ENCODE data around the gene CMSS1.

CMSS1 gene

GRCh38 chr3:100069472-100069871 is 251.8 kb downstream of the CMSS1 start:
- no peak for DNase-seq

GRCh38 chr3:100072326-100073048 is 254.8 kb downstream of the CMSS1 start:
- DNase-seq: no peak

GRCh38 chr3:100073049-100073713 is 255.5 kb downstream of the CMSS1 start:
- no peak for DNase-seq

GRCh38 chr3:100073714-100074307 is 256.1 kb downstream of the CMSS1 start:
- no peak for DNase-seq

GRCh38 chr3:100075196-100075595 is 257.5 kb downstream of the CMSS1 start:
- DNase-seq: no peak

- no peak for DNase-seq
Observed at GRCh38 chr3:100075851-100076730, 258.4 kb downstream of the CMSS1 start.

GRCh38 chr3:100076731-100077529 is 259.3 kb downstream of the CMSS1 start:
- no peak for DNase-seq

GRCh38 chr3:100079328-100079727 is 261.7 kb downstream of the CMSS1 start:
- DNase-seq: no peak

GRCh38 chr3:100080573-100080972 is 262.9 kb downstream of the CMSS1 start:
- no peak for DNase-seq

GRCh38 chr3:100081311-100081710 is 263.6 kb downstream of the CMSS1 start:
- no peak for DNase-seq

GRCh38 chr3:100081986-100082692 is 264.5 kb downstream of the CMSS1 start:
- no peak for DNase-seq

- no peak for DNase-seq
Observed at GRCh38 chr3:100082714-100083113, 265.1 kb downstream of the CMSS1 start.

- no peak for DNase-seq
Observed at GRCh38 chr3:100083209-100083608, 265.5 kb downstream of the CMSS1 start.

GRCh38 chr3:100084100-100084806 is 266.6 kb downstream of the CMSS1 start:
- DNase-seq: no peak

- DNase-seq: no peak
Observed at GRCh38 chr3:100086401-100086800, 268.7 kb downstream of the CMSS1 start.

- DNase-seq: no peak
Observed at GRCh38 chr3:100087198-100087597, 269.5 kb downstream of the CMSS1 start.

GRCh38 chr3:100088735-100089368 is 271.2 kb downstream of the CMSS1 start:
- no peak for DNase-seq

GRCh38 chr3:100089812-100090668 is 272.4 kb downstream of the CMSS1 start:
- DNase-seq: no peak

- no peak for DNase-seq
Observed at GRCh38 chr3:100090669-100091005, 273.0 kb downstream of the CMSS1 start.

GRCh38 chr3:100093831-100094230 is 276.2 kb downstream of the CMSS1 start:
- DNase-seq: no peak

Data from activated effector memory CD4-positive, alpha-beta T cell treated with anti-CD3 and anti-CD28 coated beads, Interleukin-2, amount 50 U/mL, for 16 hours (primary cell).